Putamen (tissue), 1 donor: ENCODE measurements around the gene TNFSF12.

ENCODE experiments used
- DNase-seq: peaks from one replicate; pipeline ENCODE4 v3.0.0-alpha.2; 2016; ENCODE audit warnings: low spot score

TNFSF12 gene

GRCh38 chr17:7544911-7545310 lies 3.9 kb upstream of the TNFSF12 start:
- no peak for DNase-seq

GRCh38 chr17:7549401-7550055 lies 670 bp downstream of the TNFSF12 start:
- peak; percentile 73 for DNase-seq

GRCh38 chr17:7550344-7550743 lies 1.5 kb downstream of the TNFSF12 start:
- DNase-seq: no peak

DNA sequence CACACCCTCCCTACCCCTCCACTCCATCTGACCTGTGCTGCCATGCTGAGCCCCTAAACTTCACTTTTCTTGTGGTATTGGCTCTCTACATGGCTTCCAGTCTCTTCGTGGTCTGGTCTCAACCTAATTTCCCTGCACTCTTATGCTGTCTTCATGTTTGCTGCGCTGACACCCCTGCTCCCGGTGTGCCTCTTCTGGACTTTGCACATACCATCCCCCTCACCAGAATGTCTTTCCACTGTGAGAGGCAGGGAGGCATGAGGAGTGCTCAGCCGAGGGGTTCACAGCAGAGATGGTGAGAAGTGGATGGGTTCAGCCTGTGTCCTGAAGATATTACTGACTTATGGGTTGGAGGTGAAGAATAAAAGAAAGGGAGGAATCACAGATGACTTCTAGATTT lies 2.5 kb downstream of the TNFSF12 start:
- no peak for DNase-seq

DNA sequence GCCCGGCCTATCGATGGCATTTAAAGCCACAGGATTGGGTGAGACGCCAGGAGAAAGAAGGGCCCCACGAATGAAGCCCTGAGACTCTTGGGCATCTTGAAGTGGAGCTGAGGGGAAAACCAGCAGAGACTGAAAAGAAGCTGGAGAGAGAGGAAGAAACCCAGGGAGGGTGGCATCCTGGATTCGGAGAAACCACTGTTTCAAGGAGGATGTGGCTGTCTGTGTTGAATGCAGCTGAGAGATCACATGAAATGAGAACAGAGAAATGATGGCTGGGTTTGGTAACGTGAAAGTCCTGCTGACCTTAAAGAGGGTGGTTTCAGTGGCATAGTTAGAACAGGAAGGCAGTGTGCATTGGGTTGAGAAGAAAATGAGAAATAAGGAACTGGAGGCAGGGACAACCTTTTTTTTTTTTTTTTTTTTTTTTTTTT lies 3.8 kb downstream of the TNFSF12 start:
- peak; percentile 30 for DNase-seq

DNA sequence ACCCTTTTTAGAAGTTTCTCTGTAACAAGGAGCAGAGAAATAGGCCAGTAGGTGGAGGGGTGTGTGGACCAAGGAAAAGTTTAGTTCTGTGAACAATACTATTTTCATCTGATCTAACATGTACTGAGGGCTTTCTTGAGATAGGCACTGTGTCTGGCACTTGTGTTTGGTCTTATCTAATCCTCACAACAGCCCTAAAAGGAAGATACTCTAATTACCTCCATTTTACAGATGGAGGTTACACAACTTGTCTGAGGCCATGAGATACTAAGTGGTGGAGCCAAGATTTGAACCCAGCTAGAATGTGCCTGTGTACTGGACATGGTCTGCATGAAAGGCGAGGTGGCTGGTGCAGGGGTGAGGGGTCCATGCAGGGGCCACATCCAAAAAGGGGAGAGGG lies 4.5 kb downstream of the TNFSF12 start:
- no peak for DNase-seq

- DNase-seq: no peak
Observed at GRCh38 chr17:7555320-7555948, 6.6 kb downstream of the TNFSF12 start.

GRCh38 chr17:7556627-7557026 lies 7.8 kb downstream of the TNFSF12 start:
- no peak for DNase-seq

DNA sequence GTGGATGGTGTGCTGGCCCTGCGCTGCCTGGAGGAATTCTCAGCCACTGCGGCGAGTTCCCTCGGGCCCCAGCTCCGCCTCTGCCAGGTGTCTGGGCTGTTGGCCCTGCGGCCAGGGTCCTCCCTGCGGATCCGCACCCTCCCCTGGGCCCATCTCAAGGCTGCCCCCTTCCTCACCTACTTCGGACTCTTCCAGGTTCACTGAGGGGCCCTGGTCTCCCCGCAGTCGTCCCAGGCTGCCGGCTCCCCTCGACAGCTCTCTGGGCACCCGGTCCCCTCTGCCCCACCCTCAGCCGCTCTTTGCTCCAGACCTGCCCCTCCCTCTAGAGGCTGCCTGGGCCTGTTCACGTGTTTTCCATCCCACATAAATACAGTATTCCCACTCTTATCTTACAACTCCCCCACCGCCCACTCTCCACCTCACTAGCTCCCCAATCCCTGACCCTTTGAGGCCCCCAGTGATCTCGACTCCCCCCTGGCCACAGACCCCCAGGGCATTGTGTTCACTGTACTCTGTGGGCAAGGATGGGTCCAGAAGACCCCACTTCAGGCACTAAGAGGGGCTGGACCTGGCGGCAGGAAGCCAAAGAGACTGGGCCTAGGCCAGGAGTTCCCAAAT lies 8.4 kb downstream of the TNFSF12 start:
- no peak for DNase-seq

- DNase-seq: peak; percentile 80
Observed at GRCh38 chr17:7557775-7558543, 9.1 kb downstream of the TNFSF12 start.

- DNase-seq: no peak
Observed at GRCh38 chr17:7558544-7559319, 9.9 kb downstream of the TNFSF12 start, which contains the start of gene TNFSF13. Gene TNFSF13, plus strand, starts transcription at chr17:7558750. Its CDS starts 290 bp downstream, at chr17:7559040.

GRCh38 chr17:7559320-7560171 lies 10.7 kb downstream of the TNFSF12 start:
- peak; percentile 46 for DNase-seq

GRCh38 chr17:7560172-7561027 lies 11.5 kb downstream of the TNFSF12 start:
- no peak for DNase-seq

GRCh38 chr17:7561028-7561575 lies 12.2 kb downstream of the TNFSF12 start:
- DNase-seq: peak; percentile 77

GRCh38 chr17:7561589-7562207 lies 12.8 kb downstream of the TNFSF12 start, which contains the start of gene SENP3:
Gene SENP3, plus strand, starts transcription at chr17:7561919. Its CDS starts 1,158 bp downstream, at chr17:7563077.
- peak; percentile 92 for DNase-seq

- no peak for DNase-seq
Observed at GRCh38 chr17:7562208-7562605, 13.3 kb downstream of the TNFSF12 start.

GRCh38 chr17:7563115-7563869 lies 14.4 kb downstream of the TNFSF12 start:
- DNase-seq: no peak

- no peak for DNase-seq
Observed at GRCh38 chr17:7569571-7569970, 20.7 kb downstream of the TNFSF12 start.
